HG02763 (cell line): ENCODE measurements around the gene EXOSC7.
"Not testable (repeated sequence)": the region's sequence is repeated elsewhere in the genome, so short reads cannot be mapped to it uniquely, and the experiment has no call there.

ENCODE experiments used
- ATAC-seq: cut with Tn5 transposase; IDR thresholded peaks from one replicate; pipeline ENCODE4 v1.9.1; 2021; ENCODE audit warnings: mild to moderate bottlenecking, moderate library complexity; ENCODE audit not compliant: unreplicated experiment

EXOSC7 gene

DNA sequence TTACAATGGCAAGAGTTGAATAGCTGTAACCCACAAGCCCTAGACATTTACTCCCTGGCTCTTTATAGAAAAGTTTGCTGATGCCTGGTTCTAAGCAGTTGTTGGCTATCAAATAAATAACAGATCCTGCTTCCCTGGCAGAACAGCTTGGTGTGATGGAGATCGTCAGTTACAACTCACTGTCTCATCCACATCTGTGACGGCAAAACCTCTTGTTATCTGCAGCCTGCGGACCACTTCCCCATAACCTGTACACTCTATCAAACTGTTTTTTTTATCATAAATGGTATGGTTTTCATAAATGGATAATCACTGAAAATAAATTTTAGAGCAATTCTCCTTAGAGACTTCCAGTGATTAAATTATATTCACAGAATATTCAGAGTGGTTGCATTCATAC is 14.2 kb upstream of the EXOSC7 start:
- ATAC-seq: no peak

DNA sequence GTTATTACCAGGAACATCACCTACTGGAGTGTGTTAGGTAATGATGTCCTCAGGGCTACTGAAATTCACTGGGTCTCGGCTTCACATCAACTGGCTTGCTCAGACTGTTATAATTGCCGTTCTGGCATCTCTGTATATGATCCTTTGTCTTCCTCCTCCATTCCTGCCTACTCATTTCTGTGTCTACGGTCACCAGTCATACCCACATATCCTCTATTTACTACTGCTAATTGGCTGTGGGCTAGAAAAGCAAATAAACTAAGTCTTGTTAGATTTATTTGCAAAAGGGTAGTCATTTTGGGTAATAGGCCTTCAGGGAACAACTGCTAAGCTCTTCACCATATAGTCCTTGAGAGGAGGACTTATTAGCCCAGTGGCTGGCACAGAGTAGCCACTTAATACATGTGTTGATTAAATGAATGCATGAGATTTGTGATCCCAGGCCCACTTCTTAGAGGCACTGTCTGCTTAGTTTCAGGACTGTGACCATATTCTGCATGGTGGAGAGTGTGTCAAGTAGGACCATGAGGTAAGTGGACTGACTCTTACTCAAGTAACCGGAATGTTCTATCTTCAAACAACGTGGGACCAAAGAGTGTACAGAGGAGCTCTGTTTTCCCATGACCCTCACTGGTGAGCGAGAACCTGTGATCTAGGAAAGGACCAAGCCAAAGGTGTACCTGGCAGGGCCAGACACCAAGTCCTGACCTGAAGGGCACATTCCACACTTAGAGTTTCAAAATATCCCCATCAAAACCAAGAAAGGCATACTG is 13.2 kb upstream of the EXOSC7 start:
- ATAC-seq: no peak

DNA sequence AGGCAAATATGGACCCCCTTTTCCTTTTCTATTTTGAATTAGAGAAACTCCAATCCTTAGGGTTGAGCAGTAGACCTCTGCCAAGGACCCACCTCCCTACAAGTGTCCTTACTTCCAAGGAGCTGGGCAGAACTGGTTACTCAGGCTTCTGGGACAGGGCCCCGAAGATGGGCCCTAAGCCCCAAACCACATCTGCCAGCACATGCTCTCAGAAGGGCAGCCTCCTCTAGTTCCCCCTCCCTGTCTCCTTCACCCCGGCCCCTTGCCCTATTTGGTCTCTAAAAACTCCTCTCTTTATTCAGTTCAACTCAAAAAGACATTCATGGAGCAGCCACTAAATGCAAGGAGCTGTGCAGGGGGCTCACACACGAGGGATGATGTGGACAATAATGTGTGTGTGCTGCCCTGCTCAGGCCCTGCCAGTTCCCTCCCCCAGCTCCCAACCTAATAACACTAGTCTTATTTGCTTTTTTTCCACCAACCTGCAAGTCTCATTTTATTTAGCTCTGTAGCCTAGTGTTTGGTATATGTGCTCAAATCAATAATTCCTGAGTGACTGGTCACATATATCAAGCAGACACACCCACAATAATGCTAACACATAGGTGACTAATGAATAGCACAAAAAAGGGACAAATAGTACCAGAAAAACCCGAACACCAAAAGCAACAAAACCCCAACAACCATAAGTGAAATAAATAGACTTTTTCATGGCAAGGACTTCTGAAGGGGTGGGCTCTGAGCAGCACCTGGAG is 12.3 kb upstream of the EXOSC7 start:
- ATAC-seq: no peak

DNA sequence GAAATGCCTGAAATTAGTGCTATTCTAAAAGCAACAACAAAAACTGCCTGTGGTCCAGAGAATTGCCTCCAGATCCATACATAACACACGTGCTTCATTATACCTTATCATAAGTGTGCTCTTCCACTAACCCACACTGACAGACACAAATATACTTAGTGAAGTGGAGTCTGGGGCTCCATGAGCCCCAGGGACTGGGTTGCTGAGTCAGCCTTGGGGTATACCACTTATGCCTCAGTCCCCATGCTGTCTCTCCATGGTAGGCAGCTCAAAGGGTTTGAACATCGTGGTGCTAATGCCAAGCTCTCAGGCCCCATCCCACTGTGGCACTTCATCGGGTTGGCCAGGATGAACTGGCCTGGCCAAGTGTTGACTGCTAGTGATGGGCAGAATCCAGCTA is 10.9 kb upstream of the EXOSC7 start:
- no peak for ATAC-seq

DNA sequence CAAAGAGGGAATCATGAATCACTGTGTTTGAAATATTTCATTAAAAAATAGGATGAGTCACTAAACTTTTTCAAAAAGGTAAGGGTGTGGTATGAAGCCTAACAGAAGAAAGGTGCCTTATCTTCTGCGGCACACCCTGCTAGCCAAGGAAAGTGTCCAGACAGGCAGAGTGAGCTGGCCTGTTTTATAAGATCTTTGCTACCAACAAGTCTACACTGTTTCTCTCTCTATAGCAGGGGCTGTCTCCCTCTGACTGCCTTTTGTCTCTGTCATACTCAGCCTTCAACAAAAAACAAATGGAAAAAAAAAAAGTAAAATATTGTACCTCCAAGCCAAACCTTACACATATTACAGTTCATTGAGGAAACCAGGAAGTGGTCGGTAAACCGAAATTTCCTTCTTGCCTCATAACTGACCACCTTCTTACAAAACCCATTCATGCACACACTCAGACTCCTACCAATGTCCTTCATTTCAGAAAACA is 9.2 kb upstream of the EXOSC7 start:
- ATAC-seq: no peak

DNA sequence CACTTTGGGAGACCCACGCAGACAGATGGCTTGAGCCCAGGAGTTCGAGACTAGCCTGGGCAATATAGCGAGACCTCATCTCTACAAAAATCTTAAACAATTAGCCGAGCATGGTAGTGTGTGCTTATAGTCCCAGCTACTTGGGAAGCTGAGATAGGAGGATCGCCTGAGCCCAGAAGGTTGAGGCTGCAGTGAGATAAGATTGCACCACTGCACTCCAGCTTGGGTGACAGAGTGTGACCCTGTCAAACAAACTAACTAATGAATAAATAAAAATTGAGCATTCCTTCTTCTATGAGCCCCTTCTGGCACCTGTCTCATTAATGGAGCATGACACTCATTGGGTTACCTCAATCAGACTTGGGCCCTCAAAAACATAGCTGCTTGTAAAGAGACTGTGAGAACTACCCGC is 7.6 kb upstream of the EXOSC7 start:
- no peak for ATAC-seq

DNA sequence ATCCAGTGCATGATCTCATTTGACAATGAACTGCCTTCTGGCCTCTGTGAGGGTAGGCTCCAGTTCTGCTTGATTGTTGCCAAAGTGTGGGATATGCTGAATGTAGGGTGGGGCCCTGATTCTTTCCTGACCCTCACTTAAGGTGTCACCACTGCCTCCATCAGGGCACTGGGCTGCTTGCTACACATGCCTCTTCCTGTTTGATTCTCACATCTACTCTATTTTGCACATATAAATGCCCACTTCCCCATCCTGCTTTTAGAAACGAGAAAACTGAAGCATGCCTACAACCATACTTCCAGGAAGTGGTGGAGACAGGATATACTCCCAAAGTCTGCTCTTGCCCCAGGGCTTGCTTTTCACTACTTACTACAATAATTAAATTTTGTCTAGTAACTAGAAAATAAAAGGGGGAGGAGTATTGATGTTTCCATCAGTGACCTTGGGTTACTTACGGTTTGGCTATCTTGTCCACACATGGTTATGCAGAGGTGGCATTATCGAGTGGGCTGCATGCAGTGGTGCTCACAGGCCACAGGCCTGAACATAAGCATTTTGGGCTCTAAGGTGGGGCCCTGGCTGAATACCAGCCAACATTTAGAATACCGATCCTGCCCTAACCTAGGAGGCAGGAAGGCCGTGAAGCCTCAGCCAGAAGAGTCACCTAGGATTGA is 6.8 kb upstream of the EXOSC7 start:
- no peak for ATAC-seq

DNA sequence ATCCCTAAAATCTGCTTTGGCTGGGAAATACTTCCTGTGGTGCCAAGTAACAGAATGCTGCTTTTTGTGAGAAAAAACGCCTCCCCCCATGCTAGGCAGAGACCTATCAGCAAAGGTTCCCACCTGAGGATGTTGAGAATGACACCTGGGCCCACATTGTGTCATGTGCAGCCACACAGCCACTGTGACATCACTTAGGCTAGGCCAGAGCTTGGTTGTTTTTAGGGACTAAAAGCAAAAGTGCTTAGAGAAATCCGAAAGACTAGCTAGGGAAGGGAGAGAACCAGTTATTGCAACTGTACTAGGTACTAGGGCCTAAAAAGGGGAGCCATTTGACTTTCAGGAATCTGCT is 6.2 kb upstream of the EXOSC7 start:
- ATAC-seq: no peak

DNA sequence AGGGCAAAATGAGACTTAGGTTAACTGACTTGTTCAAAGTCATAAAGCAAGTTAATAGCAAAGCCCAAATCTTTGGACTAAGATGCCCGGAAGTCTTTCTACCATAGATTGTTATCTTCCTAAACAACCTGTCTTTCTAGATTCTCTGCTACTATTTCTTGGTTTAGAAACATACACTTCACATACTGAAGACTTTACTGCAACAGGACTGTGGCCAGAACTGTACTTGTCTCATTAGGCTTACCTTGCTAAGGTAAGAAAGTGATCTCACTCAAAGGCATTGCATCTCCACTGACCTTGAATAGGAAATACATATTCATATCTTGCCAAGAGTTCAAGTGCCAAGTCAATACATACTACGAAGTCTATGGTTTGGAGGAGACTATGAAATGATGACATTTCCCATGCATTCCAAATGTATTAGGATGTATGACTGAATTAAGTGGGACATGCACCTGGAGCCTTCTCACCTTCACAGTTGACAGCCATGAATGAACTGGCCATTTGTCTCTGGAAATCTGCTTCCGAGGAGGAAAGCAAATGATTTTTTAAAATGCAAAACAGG is 5.0 kb upstream of the EXOSC7 start:
- no peak for ATAC-seq

DNA sequence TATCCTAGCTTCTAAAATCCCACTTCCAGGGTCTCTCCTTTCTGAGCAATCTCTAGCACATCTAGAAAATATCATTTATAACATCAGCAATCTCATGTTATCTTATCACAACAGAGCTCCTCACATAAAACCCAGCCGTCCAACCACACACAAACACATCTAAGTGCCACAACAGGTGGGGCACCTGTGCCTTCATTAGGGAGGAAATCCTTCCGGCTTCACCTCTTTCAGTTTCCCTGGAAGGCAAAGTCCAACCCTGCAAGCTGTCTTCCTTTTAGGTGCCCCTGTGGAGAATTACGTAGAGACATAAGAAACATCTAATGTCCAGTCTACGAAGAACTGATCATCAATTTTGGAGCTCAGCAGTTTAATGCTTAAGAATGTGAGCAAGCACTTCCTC is 1.6 kb upstream of the EXOSC7 start:
- ATAC-seq: no peak

DNA sequence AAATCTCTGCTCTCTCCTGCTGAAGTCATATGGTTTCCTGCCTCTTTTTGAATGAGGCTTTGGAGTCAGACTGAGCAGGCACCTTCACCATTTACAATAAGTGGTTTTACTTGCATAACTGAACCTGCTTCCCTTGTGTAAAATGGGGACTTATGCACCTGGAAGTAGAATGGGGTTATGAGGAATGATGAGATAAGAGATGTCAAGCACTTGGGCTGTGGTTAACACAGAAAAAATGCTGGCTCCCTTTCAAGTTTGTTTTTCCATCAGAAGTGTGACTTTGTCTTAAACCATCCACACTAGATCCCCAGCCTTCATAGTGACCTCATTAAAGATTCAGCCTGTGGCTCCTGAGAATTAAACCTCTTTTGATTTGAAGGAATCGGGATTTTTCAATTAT is 5.2 kb downstream of the EXOSC7 start:
- no peak for ATAC-seq

DNA sequence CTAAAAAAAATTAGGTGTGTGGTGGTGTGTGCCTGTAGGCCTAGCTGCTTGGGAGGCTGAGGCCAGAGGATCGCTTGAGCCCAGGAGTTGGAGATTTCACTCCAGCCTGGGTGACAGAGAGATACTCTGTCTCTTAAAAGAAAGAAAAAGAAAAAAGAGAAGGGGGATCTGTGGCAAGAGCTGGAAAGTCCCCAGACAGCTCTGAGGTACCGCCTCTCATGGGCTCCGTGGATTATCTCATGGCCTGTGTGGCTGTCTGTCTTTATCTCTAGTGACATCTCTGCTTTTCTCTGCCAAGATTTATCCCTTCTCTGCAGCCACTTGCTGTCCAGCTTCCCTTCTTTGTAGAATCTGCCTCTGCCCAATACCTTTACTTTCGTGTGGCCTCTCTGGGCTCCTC is 5.7 kb downstream of the EXOSC7 start:
- ATAC-seq: no peak

DNA sequence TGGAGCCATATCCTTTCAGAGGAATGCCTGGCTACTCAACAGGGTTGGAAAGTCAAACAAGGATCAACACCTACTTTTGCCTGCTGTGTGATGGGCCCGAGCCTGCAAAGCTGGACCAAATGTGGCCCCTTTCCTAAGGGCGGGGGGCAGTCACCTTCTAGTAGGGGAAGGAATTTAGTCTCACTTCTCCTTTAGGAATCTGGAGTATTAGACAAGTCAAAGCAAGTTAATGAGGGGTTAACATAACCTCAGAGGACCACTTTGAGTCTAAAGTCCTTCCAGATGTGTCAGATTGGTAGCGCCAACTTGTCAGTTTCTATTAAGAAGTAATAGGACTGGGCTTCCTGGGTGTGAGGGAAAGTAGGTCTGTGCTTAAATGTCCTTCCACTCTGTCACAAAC is 6.8 kb downstream of the EXOSC7 start:
- ATAC-seq: no peak

DNA sequence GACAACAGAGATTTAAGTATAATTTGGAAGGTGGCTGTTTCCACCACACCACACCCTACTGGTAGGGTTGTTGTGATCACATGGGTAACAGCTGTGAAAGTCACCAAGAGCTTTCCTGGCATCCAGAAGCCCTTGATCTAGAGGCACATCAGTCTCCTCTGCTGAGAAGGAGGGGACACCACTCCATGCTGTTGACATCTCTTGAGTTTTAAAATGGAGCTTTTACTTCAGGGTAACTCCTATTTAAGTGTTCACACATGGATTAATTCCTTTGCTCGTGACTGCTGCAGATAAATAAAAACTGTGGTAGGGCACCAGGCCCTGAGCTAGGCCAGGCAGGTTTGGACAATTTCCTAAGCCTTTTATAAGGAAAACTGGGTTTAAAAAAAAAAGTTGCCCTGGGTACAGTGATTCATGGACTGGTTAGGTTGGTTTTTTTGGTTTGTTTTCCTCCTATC is 7.5 kb downstream of the EXOSC7 start:
- no peak for ATAC-seq

DNA sequence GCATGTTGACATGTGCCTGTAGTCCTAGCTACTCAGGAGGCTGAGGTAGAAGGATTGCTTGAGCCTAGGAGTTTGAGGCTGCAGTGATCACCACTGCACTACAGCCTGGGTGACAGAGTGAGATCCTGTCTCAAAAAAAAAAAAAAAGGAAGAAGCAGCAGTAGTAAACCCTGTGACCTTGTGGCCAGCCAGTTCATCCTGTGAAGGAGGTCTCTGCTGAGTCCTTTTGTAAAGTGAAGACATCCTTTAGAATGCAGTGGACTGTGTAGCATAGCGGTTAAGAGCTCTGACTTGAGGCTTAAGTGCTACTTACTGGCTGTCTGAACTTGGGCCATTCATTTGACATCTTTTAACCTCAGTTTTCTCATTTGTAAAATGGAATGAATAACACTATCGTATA is 8.3 kb downstream of the EXOSC7 start:
- ATAC-seq: no peak

DNA sequence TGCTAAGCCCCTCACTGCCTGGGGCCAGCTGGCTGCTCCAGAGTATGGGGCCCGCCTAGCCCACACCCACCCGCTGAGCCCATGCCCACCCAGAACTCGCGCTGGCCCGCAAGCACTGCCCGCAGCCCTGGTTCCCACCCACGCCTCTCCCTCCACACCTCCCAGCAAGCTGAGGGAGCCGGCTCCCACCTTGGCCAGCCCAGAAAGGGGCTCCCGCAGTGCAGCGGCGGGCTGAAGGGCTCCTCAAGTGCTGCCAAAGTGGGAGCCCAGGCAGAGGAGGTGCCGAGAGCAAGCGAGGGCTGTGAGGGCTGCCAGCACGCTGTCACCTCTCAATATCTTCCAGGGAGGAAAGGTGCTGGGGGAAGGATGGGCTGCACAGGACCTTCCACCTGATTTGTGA is 10.3 kb downstream of the EXOSC7 start:
- not testable (repeated sequence) for ATAC-seq

DNA sequence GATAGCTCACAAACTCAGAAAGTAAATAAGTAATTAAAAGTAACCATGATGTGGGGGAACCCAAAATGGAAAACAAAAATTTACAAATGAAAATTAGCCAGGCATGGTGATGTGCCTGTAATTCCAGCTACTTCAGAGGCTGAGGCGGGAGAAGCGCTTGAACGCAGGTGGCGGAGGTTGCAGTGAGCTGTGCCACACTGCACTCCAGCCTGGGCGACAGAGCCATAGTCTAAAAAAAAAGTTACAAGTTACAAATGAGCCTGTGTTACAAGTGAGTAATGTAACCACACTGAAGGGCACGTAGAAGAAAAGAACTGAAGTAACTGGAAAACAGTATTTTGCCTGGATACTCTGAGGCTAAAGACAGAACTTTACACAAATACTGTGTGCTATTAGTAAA is 11.3 kb downstream of the EXOSC7 start:
- no peak for ATAC-seq

DNA sequence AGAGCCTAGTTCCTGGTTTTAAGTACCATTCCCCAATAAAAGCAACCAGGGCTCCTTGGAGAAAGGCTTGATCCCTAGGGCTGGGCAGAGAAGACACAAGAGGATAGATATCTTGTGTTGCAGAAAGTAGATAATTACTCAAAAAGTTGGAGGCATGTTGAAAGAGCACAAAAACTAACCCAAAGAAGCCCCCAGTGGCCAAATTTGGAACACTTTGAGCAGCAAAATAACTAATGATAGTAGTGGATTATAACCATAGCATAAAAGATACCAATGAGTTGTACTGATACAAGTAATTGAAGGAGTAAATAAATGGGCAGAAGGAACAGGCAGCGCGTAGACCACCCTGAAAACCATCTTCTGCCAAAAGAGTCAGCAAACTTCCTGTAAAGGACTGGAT is 12.0 kb downstream of the EXOSC7 start:
- no peak for ATAC-seq

DNA sequence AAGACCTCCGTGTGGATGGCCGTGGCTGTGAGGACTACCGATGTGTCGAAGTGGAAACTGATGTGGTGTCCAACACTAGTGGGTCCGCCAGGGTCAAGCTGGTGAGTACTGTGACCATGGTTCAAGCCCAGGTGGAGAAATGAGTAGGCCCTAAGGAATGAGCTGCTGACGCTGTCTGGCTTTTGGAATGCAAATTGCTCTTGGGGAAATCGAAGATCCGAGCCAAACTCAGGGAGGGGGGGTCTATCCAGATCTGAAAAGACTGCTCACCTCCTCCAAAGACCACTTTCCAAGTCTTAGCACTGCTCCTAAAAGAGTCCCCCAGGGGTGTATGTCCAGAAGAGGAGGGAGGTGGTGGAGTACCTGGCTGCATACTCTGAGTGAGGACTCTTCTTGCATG is 13.1 kb downstream of the EXOSC7 start:
- no peak for ATAC-seq

DNA sequence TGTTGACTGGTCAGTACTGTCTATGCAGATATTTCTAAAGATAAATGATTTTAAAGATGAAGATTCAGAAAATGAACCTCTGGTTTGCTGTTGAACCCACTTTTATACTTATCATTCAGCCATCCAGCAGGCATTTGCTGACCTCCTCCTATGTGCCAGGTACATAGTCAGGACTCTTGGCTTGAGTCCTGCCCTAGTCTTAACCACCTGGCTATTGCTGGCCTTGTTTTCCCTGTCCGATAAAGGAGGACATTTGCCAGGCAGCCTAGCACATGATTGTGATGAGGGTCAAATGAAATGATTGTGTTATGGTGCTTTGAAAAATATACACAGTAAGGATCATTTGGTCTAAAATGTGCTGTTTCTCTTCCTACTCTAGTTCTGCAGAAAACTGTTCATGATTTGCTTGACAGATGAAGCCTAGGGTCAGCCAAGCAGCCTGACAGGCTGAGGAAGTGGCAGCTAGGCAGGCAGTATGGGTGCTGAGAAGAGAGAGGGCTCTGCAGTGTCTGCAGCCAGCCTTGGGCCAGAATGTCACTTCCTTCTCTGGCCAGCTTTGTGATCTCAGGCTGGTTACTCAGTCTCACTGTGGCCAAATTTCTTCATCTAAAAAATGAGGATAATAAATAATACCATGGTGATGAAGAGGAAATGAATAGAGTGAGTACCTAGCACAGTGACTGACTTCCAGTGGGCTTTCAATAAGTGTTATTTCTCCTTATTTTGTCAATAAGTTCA is 13.8 kb downstream of the EXOSC7 start:
- no peak for ATAC-seq

DNA sequence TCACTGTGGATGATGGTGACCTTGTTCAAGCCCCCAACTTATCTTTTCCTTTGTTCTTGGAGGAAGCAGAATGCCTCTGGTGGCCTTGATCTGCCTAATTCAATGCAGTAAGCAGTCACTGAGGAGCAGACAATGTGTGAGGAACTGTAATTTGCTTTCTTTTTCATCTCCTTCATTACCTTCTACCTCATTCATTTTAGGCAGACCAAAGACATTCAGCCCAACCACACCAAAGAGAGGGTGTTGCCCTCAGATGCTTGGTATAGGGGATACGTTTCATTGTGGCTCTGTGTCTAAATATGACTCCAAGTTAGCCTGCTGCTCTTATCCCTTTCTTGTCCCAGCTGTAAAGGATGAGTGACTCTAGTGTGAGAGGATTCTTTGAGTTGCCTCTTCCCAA is 15.3 kb downstream of the EXOSC7 start:
- ATAC-seq: no peak
